GM21423 (cell line): ENCODE measurements around the gene ZDHHC21.
A peak's percentile ranks its signal among the peaks of the same experiment; 100 is the strongest.

Experiments
- ATAC-seq: cut with Tn5 transposase; IDR thresholded peaks from one replicate; pipeline ENCODE4 v1.9.1; 2021; ENCODE audit warnings: mild to moderate bottlenecking, moderate library complexity; ENCODE audit not compliant: unreplicated experiment

Gene ZDHHC21

DNA sequence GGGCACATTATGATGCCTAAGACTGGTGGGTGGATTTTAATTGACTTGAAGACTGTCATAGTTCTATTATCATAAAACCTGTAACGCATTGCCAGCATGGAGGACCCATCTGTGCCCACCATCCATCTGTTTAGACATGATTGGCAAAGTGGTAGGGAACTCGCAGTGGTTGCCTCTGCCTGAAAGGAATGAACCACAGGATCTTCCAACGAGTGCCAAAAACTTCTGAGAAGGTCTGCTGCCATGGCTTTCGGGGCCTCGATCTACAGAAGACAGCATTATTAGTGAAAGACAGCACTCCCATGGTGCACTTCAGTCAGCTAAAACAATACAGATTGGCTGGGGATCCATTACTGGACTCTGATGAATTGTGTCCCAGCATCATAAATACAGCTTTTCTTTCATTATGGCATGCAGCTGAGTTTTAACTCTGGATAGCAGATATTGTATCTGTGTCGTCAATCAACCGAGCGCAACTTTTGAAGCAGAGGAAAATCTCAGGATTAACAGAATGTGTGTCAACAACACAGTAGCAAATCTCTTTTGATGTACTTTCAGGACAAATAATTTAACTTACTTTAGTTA is 74.3 kb downstream of the ZDHHC21 start:
- ATAC-seq: no peak

- peak; percentile 89 for ATAC-seq
These were observed 76.8 kb downstream of the ZDHHC21 start for GRCh38 chr9:14616188-14616982.

DNA sequence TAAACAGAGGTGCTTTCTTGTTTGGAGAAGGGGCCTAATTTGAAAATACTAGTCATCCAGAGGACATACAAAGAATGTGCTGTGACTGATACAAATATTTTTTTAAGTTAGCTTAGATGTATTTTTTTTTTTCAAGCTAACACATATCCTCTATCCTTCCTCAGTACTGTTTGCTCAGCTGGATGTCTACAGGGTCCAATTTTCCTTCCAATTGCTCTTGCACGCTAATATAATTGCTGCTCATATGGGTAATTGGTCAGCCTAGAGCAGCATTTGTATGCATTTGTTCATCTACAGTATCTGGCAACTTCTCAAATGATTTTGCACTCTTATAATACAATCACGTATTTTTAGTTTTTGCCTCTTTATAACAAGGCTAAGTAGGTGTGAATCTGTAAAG is 84.7 kb downstream of the ZDHHC21 start:
- ATAC-seq: no peak

DNA sequence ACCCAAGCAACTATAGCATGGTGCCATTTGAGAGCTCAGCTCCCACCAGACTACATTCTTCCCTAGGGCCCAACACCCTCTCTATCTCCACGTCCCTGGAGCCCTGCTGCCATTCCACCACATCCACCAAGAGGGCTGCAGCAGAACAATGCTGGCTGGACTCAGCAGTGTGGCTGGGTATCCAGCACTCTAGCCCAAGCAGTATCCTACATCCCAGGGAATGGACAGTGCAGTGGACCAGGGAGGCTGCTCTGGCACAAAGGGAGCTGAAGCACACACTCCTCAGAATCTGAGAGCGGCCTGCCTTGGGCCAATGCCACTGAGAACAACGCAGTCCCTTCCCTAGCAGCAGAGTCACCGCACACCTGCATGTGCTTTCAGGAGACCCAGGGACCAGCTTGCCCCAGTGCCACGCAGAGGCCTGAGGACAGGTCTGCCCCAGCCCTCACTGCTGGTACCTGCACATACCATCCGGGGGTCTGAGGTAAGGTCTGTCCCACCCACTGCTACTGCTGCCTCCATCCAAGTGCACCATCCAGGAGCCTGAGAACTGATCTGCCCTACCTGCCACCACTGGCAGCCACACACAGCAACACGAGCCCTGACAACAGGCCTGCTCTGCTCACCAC is 95.9 kb downstream of the ZDHHC21 start:
- no peak for ATAC-seq

- no peak for ATAC-seq
These were observed 99.8 kb downstream of the ZDHHC21 start for GRCh38 chr9:14593406-14593805.

DNA sequence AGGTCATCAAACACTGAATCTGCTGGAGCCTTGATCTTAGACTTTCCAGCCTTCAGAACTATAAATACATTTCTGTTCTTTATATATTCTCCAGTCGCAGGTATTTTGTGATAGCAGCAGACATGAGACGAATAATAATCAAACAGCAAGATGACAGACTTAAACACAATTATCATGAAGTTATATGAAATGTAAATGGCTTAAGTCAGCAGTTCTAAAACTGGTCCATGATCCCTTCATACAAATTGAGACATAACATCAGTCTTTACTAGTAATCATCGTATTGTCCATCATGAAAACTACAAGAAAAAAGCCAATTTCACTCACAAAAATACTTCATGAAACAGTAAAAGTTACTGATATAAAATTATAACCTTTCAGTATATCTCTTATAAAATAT is 101.8 kb downstream of the ZDHHC21 start:
- no peak for ATAC-seq

GRCh38 chr9:14585730-14586473 is 107.3 kb downstream of the ZDHHC21 start:
- peak; percentile 99 for ATAC-seq

DNA sequence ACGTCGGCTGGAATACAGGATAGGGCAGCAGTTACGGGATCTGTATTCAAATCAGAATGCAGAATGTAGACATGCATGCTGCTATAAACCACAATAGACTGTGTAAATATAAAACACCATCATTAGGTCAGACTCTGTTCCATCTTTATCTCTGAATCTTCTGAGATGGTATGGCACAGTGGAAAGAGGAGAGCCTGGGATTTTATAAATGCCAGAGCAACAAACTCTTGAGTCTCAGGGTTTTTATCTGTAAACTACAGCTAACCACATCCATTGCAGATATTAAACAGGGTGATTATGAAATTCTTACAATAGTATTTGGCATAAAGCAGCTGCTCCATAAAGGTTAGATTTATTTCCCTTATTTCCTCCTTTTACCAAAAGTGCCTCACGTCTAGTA is 108.7 kb downstream of the ZDHHC21 start:
- ATAC-seq: no peak

DNA sequence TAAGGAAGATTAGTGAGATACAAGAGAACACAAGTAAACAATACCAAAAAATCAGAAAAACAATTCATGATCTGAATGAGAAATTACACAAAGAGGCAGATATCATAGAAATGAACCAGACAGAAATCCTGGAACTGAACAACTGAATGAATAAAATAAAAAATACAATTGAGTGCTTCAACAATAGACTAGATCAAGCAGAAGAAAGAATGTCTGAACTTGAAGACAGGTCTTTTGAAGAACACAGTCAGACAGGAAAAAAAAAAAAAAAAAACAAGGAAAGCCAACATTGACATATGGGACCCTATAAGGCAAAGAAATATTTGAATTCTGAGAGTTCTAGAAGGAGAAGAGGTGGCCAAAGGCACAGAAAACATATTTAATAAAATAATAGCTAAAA is 115.2 kb downstream of the ZDHHC21 start:
- ATAC-seq: no peak

DNA sequence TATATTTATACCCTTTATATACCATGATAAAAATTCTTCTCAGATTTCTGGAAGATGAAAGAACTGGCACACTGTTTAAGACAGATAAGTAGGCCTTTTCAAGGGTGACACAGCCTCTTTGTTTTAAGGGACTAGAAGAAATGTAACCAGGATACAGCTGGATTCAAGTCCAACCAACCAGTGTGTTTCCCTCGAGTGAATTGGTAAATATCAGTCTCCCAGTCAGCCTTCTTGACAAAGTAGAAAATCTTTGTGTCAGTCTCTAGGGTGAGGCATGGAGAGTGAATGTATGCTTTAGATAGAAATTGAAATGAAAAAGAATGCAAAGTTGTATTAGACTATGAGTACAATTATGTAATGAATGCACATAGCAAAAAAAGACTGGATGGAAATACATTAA is 119.1 kb downstream of the ZDHHC21 start:
- no peak for ATAC-seq

- ATAC-seq: no peak
These were observed 119.9 kb downstream of the ZDHHC21 start for GRCh38 chr9:14573319-14573718.

DNA sequence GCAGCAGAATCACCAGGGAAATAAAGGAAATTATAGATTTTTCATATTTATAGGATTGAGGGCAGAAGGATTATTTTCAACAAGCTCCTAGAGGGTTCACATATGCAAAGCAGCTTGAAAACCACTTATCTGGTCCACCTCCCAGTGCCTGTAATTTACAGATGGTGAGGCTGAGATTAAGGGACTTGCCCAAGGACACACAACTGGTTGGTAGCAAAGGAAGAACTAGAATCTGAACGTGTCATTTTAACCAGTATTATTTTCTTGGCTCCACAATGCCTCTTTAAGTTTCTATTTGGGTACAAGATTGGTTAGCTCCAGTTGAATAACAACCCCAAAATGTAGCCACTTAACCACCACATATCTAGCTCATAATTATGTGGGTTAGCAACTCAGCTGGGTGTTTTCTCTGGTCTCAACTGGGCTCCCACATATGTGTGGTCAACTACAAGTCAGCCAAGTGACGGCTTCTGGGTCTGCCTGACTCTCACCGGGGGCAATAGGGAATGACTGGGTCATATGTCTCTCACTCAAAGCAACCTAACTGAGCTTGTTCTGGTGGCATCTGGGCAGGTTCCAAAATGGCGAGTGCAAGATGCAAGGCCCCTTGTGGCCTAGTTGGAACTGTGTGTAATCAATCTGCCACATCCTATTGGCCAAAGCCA is 127.7 kb downstream of the ZDHHC21 start:
- ATAC-seq: peak; percentile 54

DNA sequence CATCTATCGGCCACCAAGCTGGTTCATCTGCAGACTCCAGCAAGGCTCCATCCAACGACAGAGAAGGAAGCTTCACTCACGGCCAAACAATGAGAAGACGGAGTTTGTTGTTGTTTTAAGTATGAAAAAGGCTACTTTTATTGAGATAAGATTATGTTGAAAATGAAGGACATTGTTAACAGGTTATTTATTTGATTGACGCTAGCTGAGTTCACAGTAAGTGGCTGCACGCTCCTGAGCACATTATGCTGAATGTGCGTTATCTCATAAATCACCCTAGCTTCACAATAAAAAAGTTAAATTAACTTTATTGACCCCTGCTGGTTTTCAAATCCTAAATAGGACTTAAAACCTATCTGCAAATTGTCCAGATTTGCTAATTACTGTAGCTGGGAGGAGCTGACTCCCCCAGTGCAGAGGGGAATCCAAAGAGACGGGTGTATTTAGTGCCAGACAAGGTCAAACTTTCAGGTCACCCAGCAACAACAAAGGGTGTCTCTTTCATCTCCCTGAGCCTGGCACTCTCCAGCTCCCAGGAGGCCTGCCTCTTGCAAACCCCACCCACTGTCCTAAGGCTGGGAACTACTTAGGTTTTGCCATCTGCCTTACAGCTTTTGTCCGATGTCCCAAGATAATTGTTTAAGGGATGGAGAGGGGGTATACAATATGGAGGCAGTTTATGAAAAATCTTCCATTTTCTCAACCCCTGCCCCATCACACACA is 129.2 kb downstream of the ZDHHC21 start:
- no peak for ATAC-seq

- ATAC-seq: no peak
These were observed 131.3 kb downstream of the ZDHHC21 start for GRCh38 chr9:14561929-14562405.
